ENCODE results near the gene RNF40.

Gene RNF40

DNA sequence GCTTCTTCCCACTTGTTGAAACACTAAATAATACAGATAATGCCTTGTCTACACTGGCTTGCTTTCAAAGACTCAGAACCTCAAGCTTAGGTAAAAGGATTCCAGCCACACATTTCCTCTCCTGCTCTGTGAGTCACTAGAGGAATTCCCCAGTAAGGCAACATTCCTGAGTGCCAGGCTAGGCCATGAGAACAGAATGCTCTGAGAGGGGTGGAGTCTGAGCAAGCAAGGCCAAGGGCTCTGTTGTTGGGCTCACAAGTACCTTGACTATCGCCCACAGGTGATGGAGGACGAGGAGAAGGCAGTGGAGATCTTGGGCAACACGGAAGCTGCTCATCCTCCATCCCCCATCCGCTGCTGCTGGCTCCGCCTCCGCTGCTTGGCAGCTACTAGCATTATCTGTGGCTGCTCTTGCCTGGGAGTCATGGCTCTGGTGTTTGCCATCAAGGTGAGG is 20.6 kb upstream of the RNF40 start:
- no peak for DNase-seq

DNA sequence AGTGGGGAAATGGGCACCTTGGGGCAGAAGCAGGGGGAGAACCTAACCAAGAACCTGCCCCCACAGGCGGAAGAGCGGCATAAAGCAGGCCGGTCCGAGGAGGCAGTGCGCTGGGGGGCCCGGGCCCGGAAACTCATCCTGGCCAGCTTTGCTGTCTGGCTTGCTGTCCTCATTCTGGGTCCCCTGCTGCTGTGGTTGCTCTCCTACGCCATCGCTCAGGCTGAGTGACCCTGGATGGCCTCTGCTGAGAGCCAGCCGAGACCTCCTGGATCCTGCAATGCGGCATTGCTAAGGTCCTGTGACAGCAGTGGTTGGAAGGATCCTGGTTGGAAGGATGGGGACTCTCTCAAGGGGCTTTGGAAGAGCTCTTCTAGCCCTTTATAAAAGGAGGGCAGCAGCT is 18.4 kb upstream of the RNF40 start:
- no peak for DNase-seq

GRCh38 chr16:30744183-30744582 is 17.9 kb upstream of the RNF40 start:
- DNase-seq: no peak

- DNase-seq: no peak
These were observed 17.0 kb upstream of the RNF40 start for GRCh38 chr16:30745082-30745481.

- no peak for DNase-seq
These were observed 15.4 kb upstream of the RNF40 start for GRCh38 chr16:30746638-30747175.

GRCh38 chr16:30747331-30747730 is 14.8 kb upstream of the RNF40 start:
- DNase-seq: no peak

GRCh38 chr16:30747799-30748633 is 14.1 kb upstream of the RNF40 start, which contains the start of gene PHKG2:
TSS of gene PHKG2 (plus strand) at chr16:30748425. CDS start at chr16:30748821, 396 bp downstream.
- DNase-seq: peak; percentile 95

- no peak for DNase-seq
These were observed 13.3 kb upstream of the RNF40 start for GRCh38 chr16:30748634-30749445.

DNA sequence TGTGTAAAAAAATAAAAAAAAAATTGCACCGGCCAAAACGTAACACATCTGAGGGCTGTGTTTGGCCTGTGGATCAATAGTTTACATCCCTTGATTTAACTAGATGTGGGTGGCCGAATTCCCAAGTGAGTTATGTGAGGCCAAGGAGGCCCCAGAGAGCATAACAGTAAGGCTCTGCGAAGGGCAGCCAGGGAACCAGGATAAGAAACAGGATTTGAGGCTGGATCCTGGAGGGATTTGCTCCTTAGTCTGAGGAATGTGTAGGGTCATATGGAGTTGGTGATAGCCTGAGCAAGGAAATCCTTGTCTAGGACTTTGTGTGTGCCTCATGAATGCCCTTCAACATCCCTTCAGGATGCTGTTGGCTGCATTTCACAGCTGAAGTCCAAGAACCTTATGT is 11.9 kb upstream of the RNF40 start:
- DNase-seq: no peak

GRCh38 chr16:30750876-30751465 is 11.2 kb upstream of the RNF40 start:
- no peak for DNase-seq

GRCh38 chr16:30753596-30753995 is 8.5 kb upstream of the RNF40 start:
- DNase-seq: no peak

DNA sequence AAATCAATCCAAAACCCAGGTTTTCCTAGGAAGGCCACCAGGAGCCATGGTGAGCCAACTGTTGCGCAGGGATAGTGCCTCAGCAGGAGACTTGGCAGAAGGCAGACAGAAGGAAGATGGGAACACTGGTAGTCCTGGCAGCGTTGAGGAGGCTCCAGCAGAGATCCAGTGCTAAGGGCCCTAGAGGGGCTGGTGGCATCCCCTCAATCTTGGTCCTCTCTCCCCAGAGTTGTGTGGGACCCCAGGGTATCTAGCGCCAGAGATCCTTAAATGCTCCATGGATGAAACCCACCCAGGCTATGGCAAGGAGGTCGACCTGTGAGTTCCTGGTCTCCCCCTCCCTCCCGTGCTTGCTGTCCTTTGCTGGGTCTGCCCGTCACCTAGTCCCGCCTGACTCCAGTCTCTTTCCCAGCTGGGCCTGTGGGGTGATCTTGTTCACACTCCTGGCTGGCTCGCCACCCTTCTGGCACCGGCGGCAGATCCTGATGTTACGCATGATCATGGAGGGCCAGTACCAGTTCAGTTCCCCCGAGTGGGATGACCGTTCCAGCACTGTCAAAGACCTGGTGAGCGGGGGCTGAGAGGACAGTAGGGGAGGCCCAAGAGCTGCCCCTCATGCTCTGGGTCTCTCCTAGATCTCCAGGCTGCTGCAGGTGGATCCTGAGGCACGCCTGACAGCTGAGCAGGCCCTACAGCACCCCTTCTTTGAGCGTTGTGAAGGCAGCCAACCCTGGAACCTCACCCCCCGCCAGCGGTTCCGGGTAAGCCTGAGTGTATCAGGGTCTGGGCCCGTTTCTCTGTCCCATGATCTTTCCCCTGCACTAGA is 6.0 kb upstream of the RNF40 start:
- no peak for DNase-seq

DNA sequence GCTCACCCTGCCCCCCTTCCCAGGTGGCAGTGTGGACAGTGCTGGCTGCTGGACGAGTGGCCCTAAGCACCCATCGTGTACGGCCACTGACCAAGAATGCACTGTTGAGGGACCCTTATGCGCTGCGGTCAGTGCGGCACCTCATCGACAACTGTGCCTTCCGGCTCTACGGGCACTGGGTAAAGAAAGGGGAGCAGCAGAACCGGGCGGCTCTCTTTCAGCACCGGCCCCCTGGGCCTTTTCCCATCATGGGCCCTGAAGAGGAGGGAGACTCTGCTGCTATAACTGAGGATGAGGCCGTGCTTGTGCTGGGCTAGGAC is 5.4 kb upstream of the RNF40 start:
- no peak for DNase-seq

GRCh38 chr16:30757316-30757715 is 4.8 kb upstream of the RNF40 start:
- no peak for DNase-seq

GRCh38 chr16:30758988-30759491 is 3.1 kb upstream of the RNF40 start:
- no peak for DNase-seq

- no peak for DNase-seq
These were observed 2.0 kb upstream of the RNF40 start for GRCh38 chr16:30760001-30760559.

- no peak for DNase-seq
These were observed 1.3 kb upstream of the RNF40 start for GRCh38 chr16:30760577-30761426.

- no peak for DNase-seq
These were observed 645 bp upstream of the RNF40 start for GRCh38 chr16:30761427-30761927.

GRCh38 chr16:30762991-30763725 is 1.0 kb downstream of the RNF40 start:
- DNase-seq: no peak

DNA sequence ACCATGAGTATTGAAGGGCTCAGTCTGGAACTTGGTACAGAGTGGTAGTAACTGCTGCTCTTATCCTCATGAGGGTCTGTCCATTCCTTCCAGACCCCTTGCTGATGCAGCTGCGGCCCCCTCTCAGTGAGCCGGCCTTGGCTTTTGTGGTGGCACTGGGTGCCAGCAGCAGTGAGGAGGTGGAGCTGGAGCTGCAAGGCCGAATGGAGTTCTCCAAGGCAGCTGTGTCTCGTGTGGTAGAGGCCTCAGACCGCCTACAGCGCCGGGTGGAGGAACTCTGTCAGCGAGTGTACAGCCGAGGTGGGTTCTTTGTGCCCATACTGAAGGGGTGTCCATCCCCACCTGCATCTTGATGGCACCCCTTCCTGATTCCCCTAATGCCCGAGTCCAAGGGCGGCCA is 2.0 kb downstream of the RNF40 start:
- no peak for DNase-seq
